Astrocyte of the cerebellum (primary cell): Measurements from ENCODE around the gene AFDN.

ENCODE experiments used
- DNase-seq: peaks from one replicate; pipeline ENCODE4 v3.0.0-alpha.2; 2011; ENCODE audit warnings: low read depth
- H3K4me3 ChIP-seq: 2 replicates; pipeline ENCODE4 v1.5.1; 2011; ENCODE audit warnings: mild to moderate bottlenecking, low read depth, low read length, moderate library complexity
- in situ Hi-C: cut with HindIII; loops from 2 replicates; pipeline ENCODE4 v1.10.0; 2017; ENCODE audit warnings: low sequenced_read_pairs
- TF ChIP-seq, protein P1 (sequence below): IDR thresholded peaks from 2 replicates; pipeline ENCODE4 v1.5.1; 2012; ENCODE audit warnings: low read length, low read depth, moderate library complexity, mild to moderate bottlenecking; ENCODE audit errors: missing control alignments

Gene AFDN

DNA sequence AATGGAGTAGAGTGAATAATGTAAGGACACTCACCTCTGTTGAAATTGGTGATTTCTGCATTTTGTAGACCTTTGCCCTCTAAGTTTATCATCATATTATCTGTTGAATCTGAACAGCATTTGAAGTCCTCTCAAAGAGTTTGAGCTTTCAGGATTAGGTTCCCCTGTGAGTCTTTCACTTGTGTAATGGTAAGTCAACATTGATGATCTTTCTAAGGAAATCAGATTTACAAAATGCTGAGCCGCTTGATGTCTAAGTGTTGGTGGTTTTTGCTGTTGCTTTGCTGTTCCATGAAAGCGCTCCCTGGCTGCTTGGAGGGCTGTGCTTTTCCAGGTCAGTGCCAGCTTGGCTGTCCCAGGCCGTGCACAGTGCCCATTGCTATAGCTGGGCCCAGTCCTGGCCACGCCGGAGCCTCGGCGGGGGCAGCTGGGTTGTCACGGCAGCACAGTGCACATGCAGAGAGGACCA is 136.9 kb downstream of the AFDN start:
- in situ Hi-C loops, result no loop called here

DNA sequence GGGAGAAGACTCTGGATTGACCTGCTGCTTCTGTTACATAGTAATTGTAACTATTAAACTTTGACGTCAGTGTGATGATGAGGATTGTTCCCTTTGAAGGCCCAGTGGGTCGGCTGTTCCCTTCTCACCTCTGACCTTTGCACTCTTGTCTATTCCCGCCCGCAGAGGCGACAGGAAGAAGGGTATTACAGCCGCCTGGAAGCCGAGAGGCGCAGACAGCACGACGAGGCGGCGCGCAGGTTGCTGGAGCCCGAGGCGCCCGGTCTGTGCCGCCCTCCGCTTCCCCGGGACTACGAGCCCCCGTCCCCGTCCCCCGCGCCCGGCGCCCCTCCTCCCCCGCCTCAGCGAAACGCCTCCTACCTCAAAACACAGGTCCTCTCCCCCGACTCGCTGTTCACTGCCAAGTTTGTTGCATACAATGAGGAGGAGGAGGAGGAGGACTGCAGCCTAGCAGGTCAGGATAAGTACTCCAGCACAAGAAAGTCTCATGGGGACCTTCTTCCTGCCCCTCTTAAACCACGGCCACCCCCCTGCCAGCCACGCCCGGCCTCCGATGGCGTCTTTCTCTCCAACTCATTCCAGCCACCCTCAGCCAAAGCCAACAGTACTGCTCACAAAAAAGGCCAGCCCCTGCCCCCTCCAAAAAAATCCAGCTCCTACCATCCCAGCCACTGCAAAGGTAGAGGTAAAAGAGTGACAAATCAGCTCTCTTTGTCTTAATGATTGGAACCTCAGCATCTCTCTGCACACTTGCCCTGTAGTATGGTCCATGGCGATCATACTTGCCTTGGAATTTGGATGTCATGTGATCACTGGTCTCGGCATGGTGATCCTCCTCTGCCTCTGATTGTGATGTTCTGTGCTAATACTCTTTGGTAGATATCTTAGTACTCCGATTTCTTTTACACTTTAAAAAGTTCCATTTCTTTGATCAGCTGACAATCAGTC is 139.2 kb downstream of the AFDN start:
- no peak overlapping the region for H3K4me3 ChIP-seq
- TF ChIP-seq, protein P1, sequence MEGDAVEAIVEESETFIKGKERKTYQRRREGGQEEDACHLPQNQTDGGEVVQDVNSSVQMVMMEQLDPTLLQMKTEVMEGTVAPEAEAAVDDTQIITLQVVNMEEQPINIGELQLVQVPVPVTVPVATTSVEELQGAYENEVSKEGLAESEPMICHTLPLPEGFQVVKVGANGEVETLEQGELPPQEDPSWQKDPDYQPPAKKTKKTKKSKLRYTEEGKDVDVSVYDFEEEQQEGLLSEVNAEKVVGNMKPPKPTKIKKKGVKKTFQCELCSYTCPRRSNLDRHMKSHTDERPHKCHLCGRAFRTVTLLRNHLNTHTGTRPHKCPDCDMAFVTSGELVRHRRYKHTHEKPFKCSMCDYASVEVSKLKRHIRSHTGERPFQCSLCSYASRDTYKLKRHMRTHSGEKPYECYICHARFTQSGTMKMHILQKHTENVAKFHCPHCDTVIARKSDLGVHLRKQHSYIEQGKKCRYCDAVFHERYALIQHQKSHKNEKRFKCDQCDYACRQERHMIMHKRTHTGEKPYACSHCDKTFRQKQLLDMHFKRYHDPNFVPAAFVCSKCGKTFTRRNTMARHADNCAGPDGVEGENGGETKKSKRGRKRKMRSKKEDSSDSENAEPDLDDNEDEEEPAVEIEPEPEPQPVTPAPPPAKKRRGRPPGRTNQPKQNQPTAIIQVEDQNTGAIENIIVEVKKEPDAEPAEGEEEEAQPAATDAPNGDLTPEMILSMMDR, result no peak
- DNase-seq, result no peak
- in situ Hi-C loops, result no loop called here

More for the DNA sequence above, 136.9 kb downstream of the AFDN start:
- H3K4me3 ChIP-seq, result no peak overlapping the region
- TF ChIP-seq, protein P1, result no peak
- DNase-seq, result no peak

DNA sequence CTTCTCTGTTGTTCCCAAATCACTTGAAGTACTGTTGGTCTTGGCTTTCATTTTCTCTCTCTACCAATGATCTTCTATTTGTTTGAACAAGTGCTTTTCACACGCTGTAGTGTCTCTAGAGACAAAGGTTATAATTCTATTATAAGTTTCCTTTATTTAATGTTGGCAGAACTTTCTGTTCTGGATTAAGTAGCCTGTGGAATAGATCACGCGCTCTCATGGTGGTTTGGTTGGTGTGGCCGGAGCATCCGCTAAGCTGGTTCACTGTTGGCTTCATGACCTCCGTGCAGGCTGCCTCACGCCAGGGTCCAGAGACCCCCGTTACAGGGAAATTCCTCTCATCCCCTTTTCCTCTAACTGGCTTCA is 139.8 kb downstream of the AFDN start:
- in situ Hi-C loops, result no loop called here
- H3K4me3 ChIP-seq, result no peak overlapping the region
- DNase-seq, result no peak
- TF ChIP-seq, protein P1, result no peak

DNA sequence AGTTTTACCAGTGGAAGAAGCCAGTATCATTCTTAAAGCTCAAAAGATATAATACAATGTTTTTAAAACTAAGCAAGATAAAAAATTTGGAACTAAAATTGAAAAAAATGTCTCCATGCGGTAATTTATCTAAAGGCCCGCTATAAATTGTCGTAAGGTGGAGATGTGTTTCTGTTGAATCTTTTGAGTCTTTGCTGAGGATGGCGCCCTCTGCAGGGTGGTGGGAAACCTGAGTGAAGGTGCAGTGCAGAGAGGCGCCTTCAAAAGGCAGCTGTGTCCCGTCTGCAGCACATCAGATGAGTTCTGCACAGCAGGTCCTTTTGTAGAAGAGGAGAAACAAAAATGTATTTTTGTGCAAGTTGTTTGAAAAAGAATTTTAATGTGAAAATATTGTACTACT is 141.4 kb downstream of the AFDN start:
- TF ChIP-seq, protein P1, result peak; percentile 35
- in situ Hi-C loops, result no loop called here
- DNase-seq, result no peak
- H3K4me3 ChIP-seq, result no peak overlapping the region

DNA sequence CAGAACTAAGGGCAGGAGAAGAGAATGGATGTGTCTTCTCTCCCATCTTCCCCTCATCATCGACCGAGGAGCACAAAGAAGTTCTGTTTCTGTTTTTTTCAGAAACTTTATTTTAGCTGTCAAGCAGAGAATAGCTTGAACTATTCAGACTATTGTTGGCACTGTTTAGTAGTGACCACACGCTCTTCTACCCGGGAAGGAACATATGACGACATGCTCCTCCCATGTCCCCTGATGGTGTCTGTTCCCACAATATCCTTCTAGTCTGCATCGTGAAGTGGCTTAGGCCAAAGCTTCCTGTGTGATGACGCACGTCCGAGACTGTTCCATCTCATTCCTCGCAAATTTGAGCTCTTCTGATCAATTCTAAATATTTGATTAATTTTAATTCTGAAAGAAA is 143.5 kb downstream of the AFDN start:
- no peak for DNase-seq
- TF ChIP-seq, protein P1, result no peak
- in situ Hi-C loops, result no loop called here
- no peak overlapping the region for H3K4me3 ChIP-seq

DNA sequence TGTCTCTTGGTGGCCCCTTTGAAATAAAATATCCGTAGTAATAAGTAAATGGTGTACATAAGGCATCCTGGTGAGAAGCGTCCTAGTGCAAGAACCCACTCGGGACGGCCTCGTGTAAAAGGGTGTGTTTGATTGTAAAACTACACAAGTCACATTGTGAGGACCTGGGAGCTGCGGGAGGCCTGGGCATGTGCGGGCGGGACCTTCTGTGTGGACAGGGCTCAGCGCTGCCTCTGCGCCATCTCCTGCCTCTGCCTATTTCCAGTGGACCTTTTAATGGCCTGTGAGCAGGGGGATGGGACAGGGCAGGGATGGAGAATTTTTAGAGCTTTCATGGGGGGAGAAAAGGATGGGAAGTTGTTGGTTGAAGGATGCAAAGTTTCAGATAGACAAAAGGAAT is 145.5 kb downstream of the AFDN start:
- TF ChIP-seq, protein P1, result no peak
- no peak for DNase-seq
- no peak overlapping the region for H3K4me3 ChIP-seq
- in situ Hi-C loops, result no loop called here
